Eye (tissue), 1 donor: ENCODE data around the gene MIDN.
A peak's percentile ranks its signal among the peaks of the same experiment; 100 is the strongest.

Source experiments
- DNase-seq: peaks from one replicate; pipeline ENCODE4 v3.0.0-alpha.2; 2015

The MIDN gene

DNA sequence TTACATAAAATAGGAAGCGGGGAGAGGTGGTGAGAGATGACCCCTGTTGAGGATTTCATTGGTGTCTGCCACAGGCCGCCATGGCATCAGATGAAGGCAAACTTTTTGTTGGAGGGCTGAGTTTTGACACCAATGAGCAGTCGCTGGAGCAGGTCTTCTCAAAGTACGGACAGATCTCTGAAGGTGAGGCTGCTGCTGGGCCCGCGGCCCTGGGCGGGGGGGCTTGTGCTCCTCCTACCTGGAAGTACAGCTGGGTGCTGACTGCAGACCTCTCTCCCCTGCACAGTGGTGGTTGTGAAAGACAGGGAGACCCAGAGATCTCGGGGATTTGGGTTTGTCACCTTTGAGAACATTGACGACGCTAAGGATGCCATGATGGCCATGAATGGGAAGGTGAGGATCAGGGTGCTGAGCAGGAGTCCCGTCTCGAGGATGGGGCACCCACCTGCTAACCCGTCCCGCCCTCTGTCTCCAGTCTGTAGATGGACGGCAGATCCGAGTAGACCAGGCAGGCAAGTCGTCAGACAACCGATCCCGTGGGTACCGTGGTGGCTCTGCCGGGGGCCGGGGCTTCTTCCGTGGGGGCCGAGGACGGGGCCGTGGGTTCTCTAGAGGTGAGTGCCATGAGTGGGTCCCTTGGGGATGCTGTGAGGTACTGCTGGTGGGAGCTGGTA, 22.6 kb downstream of the MIDN start:
- DNase-seq: no peak

DNA sequence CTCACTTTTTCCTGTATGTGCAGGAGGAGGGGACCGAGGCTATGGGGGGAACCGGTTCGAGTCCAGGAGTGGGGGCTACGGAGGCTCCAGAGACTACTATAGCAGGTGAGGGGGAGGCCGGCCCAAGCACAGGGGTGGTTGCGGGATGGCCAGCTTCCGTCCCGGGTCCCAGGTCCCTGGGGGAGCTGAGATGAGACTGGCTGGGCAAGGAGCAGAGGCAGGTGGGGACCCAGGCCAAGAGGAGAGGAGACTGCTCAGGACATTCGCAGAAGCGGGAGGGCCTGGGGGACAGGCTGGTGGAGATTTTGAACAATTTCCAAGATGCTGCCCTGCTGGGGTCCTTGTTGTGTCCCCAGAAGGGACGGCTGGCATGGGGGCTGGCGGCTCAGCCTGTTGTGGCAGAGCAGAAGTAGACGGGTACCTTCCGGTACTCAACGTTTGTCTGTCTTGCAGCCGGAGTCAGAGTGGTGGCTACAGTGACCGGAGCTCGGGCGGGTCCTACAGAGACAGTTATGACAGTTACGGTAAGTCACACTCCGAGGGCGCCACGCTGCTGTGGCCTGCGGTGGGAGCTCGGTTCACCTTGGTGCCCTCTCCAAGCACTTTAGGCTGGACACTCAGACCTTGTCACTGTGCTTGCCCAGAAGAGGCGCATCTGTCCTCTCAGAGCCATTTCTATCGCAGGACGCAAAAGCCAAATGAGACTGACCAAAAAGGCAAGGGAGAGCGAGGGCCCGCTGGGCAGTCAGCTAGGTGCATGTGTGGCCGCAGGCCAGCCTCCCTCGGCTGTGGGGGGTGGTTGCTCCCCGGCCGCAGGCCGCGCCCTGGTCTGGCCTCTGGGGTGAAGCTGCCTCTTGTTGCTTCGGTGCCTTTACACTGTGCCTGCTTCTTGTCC, 23.4 kb downstream of the MIDN start:
- no peak for DNase-seq

DNA sequence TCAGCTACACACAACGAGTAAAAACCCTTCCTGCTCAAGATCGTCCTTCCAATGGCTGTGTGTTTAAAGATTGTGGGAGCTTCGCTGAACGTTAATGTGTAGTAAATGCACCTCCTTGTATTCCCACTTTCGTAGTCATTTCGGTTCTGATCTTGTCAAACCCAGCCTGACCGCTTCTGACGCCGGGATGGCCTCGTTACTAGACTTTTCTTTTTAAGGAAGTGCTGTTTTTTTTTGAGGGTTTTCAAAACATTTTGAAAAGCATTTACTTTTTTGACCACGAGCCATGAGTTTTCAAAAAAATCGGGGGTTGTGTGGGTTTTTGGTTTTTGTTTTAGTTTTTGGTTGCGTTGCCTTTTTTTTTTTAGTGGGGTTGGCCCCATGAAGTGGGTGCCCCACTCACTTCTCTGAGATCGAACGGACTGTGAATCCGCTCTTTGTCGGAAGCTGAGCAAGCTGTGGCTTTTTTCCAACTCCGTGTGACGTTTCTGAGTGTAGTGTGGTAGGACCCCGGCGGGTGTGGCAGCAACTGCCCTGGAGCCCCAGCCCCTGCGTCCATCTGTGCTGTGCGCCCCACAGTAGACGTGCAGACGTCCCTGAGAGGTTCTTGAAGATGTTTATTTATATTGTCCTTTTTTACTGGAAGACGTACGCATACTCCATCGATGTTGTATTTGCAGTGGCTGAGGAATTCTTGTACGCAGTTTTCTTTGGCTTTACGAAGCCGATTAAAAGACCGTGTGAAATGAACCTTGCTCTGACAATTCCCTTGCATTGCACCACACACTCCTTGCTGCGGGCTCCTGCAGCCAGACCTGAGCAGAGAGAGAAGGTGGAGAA, 24.3 kb downstream of the MIDN start:
- DNase-seq: no peak

DNA sequence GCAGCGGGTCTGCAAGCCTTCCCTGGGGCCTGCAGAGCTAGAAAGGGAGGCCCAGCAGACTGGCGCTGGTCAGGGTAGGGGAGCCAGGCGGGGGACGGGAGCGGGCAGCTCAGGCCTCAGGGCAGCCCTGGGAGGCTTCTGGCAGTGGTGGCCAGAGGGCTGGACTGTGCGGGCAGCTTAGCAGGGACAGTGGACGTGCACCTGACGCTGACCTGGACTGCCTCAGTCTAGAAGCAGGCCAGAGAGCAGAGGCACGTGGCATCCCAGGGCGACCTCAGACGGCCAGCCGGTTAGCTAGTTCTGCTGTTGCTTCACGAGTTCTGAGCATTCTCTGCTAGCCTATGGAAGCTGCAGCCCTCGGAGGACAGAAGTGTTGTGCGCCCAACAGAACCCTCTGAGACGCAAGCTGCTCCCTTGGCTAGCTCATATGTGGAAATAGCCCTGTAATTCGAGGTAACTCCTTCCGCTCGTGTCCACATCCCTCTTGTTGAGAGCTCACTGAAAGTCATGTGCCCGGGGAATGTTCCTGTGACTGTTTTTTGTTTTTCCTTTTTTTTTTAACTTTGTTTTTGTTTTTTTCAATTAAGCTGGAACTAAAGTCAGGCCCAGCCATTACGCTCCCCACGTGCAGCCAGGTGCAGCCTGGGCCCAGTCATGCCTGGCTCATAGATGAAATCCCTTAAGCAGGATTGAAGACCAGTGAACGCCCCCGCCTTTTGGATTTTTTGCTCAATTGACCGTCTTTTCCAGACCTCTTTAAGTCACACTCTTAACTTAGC, 25.1 kb downstream of the MIDN start:
- no peak for DNase-seq

DNA sequence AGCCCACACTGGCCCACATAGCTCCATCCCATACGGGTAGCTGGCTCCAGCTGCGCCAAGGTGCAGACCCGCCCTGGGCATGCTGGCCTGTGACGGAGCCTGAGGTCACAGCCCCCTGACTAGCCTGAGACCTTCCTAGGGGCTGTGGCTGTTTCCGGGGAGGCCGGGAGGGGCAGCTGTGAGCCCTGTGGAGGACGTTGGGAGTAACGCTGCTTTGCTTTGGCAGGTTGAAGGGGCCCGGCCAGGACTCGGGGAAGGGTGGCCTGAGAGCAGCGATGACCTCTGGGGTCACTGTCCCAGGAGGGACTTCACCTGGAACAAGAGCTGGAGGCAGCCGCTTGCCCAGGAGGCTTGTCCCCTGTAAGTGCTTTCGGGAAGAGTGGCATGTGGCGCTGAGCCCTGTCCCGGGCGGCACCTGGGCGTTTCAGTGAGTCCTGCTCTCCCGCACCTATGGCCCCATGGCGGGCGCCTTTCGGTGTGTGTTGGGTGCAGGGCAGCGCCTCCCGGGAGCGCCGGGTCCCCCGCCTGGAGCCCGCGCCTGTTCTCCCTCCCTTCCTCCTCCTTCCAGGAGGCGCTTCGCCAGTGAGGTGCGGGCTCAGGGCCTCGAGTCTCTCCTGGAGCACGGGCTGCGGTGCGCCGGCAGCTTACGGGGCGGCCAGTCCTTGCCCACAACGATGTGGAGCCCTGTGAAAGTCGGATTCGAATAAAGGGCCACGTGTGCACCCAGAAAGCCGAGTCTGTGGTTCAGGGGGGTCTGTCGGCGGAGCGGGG, 25.9 kb downstream of the MIDN start:
- no peak for DNase-seq

DNA sequence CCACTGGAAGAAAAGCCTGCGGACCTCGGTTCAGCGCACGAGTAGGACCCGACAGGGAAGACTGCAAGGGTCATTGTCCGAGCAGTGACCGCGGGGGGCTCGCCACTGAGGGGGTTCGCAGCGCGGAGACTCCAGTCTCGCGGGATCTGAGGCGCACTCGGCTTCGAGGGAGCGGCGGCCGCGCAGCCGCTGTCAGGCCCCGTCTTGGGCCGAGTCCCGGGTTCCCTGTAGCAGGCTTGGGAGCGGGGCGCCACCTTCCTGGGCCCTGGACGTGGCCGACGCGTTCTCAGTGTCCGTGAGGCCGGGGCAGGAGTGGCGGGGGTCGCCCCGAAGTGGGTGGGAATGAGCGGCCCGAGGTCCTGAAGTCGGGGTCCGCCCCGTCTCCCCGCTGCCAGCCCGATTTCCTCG, 26.5 kb downstream of the MIDN start:
- no peak for DNase-seq

DNA sequence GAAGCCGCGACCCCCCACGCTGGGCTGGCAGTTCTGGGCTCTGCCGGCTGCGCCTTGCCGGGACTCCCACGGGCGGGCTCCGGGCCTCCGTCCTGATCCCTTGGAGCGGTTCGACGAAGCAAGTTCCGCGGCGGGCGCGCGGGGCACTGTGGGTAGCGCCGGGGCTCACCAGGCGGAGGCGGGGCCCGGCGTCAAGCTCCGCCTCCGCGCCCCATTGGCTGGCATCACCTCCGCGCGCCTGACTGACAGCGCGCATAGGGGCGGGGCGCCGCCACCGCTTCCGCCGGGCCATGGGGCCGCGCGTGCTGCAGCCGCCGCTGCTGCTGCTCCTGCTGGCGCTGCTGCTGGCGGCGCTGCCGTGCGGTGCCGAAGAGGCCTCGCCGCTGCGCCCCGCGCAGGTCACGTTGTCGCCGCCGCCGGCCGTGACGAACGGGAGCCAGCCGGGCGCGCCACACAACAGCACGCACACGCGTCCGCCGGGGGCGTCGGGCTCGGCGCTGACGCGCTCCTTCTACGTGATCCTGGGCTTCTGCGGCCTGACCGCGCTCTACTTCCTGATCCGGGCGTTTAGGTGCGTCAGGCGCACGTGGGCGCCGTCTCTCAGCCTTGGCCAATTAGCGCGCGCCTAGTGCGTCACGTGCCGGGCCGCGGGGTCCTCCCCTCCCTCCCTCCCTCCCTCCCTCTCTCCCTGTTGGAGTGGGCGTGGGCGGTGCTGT, 27.0 kb downstream of the MIDN start, which contains the start of gene FAM174C:
Gene FAM174C, plus strand, starts transcription at position 271 of the 716 bp plus-strand sequence. Its CDS starts 20 bp downstream, at position 291.
- peak; percentile 97 for DNase-seq

DNA sequence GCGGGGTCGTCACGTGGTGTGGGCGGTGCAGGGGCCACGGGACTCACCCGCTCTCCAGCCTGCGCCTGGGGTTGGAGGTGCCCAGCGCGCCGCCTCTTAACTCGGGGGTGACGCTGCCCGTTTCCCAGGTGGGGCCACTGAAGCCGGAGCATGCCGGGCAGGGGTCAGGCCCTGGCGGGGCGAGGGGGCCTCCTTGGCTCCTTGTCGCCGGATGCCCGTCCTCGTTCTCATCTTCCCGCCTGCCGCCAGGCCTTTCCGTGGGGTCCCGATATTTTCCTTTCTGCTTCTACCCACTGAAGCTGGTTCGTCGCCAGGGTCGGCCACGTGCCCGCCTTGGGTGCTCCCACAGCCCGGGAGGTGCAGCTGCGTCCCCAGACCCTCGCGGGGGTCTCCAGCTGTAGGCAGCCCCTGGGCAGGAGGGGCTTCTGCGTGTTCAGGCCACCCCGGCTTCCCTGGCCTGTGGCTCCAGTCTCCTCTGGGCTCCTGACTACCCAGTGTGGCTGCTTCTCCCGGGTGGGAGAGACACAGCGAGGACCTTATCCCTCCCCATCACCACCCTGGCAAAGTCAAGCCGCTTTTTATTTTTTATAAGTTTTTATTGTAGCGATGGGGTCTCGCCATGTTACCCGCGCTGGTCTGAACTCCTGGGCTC, 27.7 kb downstream of the MIDN start:
- DNase-seq: no peak

DNA sequence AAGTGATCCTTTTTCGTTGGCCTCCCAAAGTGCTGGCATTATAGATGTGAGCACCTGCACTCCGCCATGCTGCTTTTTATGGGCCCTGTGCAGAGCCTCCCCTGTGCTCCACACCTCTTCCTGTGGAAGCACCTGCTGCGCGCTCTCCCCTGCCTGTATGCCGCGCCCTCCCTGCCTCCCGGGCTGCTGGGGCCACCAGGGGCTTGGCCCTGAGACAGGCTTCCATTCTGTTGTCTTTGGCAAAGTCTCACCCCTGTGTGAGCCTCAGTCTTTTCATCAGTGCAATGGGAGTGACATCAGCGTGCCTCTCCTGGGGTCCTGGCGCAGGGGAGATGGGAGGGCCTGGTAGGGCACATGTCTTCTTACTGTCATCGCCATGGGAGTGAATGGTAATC, 28.2 kb downstream of the MIDN start:
- peak; percentile 15 for DNase-seq

DNA sequence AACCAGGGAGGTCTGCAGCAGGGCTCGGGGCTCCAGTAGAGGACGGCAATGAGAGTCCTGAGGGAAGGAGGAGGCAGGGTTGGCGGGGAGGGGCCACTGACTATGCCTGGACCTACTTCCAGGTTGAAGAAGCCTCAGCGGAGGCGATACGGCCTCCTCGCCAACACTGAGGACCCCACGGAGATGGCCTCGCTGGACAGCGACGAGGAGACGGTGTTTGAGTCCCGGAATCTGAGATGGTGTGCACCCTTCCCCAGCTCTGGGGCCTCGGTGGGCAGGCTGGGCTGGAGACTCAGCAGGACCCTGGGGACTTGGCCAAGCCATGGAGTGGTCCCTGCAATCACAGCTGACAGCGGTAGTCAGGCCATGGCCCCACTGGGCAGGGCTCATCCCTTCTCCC, 28.7 kb downstream of the MIDN start:
- no peak for DNase-seq

DNA sequence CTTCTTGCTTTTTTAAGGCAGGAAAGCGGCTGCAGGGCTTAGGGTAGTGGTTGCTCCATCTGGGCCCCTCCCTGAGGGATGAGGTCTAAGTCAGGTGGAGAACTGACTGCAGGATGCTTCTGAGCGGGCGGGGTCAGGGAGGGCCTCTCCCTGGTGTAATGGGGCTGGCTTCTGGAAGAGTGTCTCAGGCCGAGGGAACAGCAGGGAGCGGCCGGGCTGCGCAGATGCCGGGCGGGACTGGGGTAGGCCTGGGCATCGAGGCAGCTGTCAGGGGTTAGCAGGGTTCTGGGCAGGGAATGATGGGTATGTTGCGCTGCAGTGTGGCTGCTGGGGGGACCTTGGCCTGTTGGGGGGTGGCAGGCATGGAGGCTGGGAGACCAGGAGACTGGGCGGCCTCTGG, 29.7 kb downstream of the MIDN start:
- DNase-seq: no peak

DNA sequence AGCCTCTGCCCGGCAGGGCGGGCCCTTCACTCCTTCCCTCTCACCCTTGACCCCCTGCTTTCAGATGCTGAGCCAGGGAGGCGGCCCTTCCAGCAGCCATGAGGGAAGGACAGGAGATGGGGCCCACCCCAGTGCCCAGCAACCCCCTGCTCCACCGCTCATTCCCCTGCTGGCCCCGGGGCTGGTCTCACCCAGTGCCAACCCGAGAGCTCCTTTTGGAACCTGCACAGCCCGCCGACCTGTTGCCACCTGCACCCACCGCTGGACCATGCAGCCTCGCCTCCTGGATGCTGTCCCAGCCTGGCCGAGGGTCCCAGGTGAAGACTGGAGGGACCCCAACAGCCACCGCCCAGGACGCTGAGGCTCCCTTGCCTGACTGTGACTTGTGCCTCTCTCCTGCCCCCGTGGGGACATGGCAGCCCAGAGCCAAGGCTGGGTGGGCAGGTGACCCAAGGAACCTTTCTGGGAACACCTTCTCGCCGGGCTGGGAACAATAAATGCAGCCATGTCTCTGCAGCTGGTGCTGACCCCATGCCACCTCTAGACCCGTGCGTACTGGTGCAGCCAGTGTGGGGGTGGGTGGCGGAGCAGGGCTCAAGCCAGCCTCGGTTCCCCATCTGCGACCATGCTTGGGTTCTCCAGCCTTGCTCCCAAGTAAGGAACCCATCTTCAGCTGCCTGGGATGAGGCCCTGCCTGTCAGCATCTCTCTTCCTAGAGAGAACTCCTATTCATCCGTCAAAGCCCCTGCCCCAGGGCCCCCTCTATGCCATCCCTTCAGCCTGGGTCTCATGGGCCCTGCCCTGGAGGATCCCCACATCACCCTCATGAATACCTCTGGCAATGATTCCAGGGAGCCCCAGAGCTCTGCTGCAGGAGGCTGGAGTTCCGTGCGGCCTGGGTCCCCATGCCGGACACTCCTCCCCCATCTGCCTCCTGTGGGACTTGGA, 30.6 kb downstream of the MIDN start:
- DNase-seq: no peak

DNA sequence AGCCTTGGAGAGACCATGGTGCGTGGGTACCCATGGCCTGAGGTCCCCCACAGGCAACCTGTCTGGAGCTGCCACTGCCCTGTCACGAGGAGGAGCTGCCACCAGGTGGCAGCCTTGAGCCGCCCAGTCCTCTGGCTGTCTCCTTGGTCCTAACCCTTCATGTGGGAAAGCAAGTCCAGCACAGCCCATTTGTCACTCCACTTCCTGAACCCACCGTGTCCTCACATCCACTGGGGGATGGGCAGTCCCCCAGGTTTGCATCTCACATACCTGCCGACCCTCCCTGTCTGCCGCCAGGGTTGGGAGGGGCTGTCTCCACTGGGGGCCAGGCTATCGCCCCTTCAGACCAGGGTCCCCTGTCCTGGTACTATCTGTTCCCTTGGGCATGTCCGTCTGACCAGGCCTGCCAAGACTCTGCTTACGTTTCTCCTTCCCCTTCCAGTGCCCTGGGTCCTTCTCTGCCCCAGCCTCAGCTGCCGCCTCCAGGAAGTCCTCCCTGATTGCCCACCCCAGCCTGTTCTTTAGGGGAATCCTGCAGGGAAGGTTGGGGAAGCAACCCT, 31.5 kb downstream of the MIDN start:
- peak; percentile 96 for DNase-seq

DNA sequence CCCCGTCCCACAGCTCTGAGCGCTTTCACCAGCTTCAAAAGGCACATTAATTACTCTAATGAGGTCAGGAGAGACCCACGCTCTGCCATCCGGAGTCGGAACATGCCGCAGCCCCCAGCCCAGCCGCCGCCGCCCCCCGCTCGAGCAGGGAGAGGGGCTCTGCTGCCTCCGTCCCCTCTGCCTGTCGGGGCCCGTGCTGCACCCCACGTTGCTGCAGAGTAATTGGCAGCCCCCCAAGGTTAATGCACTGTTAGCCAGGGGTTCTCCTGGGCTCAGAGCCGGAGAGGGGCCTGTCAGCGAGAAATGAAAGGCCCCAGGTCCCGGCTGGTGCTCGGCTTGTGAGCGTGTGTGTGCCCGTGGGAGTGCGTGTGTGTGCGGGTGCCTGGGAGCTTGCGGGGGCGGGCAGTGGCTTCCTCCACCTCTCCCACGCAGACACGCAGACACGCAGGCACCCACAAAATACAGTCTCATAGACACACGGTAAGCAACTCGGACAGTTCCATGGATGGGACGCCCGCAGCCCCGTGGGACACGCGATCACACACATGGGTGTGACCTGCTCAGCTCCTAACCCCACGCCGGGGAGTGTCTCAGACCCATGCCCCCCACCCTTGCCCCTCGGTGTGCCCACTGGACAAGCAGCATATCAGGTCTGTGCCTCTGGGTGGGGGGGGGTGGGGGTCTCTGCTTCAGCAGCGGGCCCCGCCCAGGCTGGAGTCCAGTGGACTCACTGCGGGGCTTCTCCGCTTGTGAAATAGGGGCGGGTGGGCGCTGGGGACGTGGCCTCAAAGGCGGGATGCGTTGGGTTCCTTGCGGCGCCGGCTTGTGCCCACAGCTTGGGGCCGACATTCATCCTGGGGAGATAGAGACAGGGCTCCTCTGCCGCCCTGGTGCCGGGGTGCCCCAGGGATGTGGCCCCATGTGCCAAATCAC, 32.5 kb downstream of the MIDN start:
- DNase-seq: no peak

DNA sequence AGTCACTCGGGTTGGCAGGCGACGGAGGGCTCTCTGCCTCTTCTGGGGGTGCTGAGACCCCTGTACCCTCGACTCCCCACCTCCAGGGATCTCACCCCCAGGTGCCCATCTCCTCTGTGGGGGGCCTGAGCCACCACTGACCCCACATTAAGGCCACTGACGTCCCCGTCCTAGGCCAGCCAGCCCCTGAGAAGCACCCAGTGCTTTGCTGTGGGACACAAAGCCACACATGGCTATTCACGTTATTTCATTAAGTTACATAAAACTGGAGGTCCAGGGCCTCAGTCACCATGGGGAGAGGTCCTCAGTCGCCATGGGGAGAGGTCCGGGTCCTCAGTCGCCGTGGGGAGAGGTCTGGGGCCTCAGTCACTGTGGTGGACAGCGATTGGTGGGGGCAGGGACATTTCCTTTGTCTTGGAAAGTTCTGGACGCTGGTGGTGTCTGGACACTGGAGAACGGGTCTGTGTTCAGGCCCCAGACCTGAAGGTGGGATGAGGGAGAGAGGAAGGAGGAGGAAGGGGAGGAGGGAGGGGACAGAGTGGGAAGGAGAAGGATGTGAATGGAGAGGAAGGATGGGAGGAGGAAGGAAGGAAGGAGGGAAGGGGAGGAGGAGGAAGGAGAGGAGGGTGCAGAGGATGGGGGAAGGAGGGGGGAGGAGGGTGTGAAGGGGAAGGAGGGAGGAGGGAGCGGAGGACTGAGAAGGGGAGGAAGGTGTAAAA, 33.3 kb downstream of the MIDN start:
- DNase-seq: no peak

DNA sequence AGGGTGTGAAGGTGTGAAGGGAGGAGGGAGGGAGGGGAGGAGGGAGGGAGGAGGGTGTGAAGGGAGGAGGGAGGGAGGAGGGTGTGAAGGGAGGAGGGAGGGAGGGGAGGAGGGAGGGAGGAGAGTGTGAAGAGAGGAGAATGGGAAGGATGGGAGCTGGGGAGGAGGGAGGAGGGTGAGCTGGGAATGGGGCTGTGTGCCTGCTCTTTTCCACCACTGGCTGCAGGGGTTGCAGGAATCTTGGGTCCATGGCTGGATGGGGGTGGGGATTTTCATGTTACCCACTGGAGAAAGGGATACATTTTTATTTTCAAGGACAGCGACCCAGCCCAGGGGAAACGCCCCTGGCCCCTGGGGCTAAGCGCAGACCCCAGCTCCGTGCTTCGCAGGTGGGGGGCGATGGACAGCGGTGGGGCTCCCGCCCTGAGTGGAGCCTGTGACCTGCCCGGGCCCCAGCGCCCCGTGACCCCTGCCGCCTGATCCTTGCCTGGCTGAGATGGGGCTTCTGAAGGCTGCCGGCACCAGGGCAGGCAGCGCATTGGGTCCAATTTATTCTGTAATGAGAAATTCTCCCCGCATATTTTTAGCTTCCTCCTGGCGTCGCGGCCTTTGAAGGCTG, 34.3 kb downstream of the MIDN start:
- peak; percentile 34 for DNase-seq
